HEK293 (cell line): ENCODE results near the gene GART.

Experiments
- CTCF ChIA-PET: fragments of 350-600 bp; formaldehyde crosslinking; extraction: SDS; loops from one replicate; lab custom pipeline; 2021; ENCODE audit warnings: antibody characterized with exemption; lab: Yijun Ruan, JAX
- POLR2A ChIA-PET: fragments of 300-600 bp; formaldehyde crosslinking; extraction: SDS; loops from one replicate; lab custom pipeline; 2020; ENCODE audit warnings: antibody characterized with exemption, inconsistent platforms; lab: Yijun Ruan, JAX
- H3K27ac ChIP-seq: fragments of 200-500 bp; sonication (Bioruptor generic); 2 replicates; pipeline ENCODE4 v1.5.1; 2014; ENCODE audit warnings: low read depth, low read length, control low read depth, inconsistent platforms; ENCODE audit errors: extremely low read depth
- H3K36me3 ChIP-seq, 2 experiments: fragments of 200-500 bp in 1 of 2; sonication (Bioruptor generic) in 1 of 2; 1 replicate in 1 of 2; 2 replicates in 1 of 2; pipeline ENCODE4 v1.5.1; 2014 to 2017; ENCODE audit warnings: inconsistent platforms in 2 of 2, low read length in 2 of 2; ENCODE audit not compliant: control insufficient read depth in 2 of 2, insufficient read depth in 1 of 2
- H3K4me1 ChIP-seq: fragments of 200-500 bp; sonication (Bioruptor generic); 2 replicates; pipeline ENCODE4 v1.5.1; 2014; ENCODE audit warnings: mild to moderate bottlenecking, low read length, inconsistent platforms; ENCODE audit not compliant: control insufficient read depth, insufficient read depth
- H3K4me3 ChIP-seq: 2 replicates; pipeline ENCODE4 v1.5.1; 2011; ENCODE audit warnings: low read depth, mild to moderate bottlenecking, control low read depth, low read length, moderate library complexity
- H3K9me3 ChIP-seq: fragments of 200-500 bp; sonication (Bioruptor generic); 2 replicates; pipeline ENCODE4 v1.5.1; 2014; ENCODE audit warnings: low read depth, low read length, inconsistent platforms; ENCODE audit not compliant: control insufficient read depth, insufficient read depth
- GFI1B ChIP-seq: fragments of 450-650 bp; formaldehyde crosslinking; IDR thresholded peaks from 2 replicates; pipeline ENCODE4 v1.5.1; 2016; ENCODE audit warnings: missing biosample characterization, missing genetic modification characterization
- ZEB2 ChIP-seq: fragments of 450-650 bp; formaldehyde crosslinking; IDR thresholded peaks from 2 replicates; pipeline ENCODE4 v1.5.1; 2016; ENCODE audit warnings: missing biosample characterization, missing genetic modification characterization
- ZNF121 ChIP-seq: fragments of 450-650 bp; formaldehyde crosslinking; IDR thresholded peaks from 2 replicates; pipeline ENCODE4 v1.5.1; 2016; ENCODE audit warnings: missing biosample characterization, missing genetic modification characterization
- ZNF529 ChIP-seq: fragments of 450-650 bp; formaldehyde crosslinking; IDR thresholded peaks from 2 replicates; pipeline ENCODE4 v1.5.1; 2017; ENCODE audit warnings: missing genetic modification characterization, missing biosample characterization; ENCODE audit not compliant: insufficient replicate concordance
- ZNF830 ChIP-seq: fragments of 450-650 bp; IDR thresholded peaks from 2 replicates; pipeline ENCODE4 v1.5.0; 2018; ENCODE audit warnings: missing biosample characterization, missing genetic modification characterization, low read depth, mild to moderate bottlenecking, moderate library complexity
- TF ChIP-seq, protein P1 (sequence below): fragments of 450-650 bp; formaldehyde crosslinking; IDR thresholded peaks from 2 replicates; pipeline ENCODE4 v1.5.1; 2016; ENCODE audit warnings: missing biosample characterization, missing genetic modification characterization, low read depth

GART gene

DNA sequence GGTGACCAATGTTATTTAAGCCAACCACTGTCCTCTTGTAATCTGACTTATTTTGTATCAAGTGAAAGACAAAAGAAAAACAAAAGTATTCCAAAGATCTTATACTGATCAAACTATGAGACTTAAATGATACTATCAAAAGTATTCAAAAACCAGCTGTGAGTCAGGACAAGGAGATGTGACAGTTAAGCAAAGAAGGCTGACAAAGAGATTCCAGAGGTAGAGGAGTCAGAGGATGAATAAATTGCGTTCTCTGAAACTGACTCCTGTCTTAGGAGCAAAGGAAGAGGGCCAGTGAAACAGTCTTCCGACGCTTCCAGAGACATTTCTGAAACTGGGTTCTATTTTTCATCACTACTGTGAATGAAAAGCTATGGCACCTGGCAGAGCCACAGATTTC, 83.1 kb downstream of the GART start:
- Histone ChIP-seq H3K27ac (no peak overlapping the region), H3K4me3 (no peak overlapping the region), H3K9me3 (no peaks in the 10 kb centered on the region)
- POLR2A ChIA-PET, result no interaction called here
- TF ChIP-seq ZNF830 (tag by site-specific recombination), result no peak
- no peak for TF ChIP-seq GFI1B (tag by site-specific recombination)
- TF ChIP-seq, all 188 proteins: peak for 0
- Histone ChIP-seq H3K36me3 (peaks cover 8 to 17% of the 10 kb centered on the region in 2 experiments), H3K4me1 (no peaks in the 10 kb centered on the region)
- CTCF ChIA-PET, result interaction anchor here (0.5 to 0.6 kb wide), 5 partner anchors 9 to 133 kb away, joined by 3 to 7 read pairs (median 3); no protein-coding TSS in a partner anchor

DNA sequence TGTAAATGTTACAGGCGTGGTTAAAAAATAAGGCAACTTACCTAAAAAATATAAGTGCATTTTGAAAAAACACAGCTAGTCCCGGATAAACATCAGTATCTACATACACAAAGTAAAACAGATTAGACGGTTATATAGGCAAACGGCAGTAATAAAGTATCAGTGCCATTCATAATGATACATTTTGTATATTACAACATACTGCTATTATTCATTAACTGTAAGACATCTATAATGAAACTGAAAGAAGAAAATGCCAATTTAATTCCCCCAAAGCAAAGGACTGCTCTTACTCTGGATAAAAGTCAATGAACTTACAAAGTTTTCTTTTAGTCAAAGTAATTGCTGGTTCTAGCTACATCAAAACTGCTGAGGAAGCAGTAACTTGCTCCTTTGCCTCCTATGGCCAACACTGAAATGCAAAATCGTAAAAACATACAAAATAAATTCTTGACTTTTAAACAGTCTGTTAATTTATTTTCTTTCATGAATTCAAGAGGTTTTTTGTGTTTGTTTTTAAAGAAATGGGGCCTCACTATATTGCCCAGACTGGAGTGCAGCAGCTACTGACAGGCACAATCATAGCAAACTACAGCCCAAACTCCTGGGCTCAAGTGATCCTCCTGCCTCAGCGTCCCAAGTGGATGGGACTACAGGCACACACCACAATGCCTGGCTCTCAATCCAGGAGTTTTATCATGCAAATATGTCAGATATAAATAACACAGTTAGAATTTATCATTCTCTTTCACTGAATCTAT, 86.1 kb downstream of the GART start:
- Histone ChIP-seq H3K9me3 (no peaks in the 10 kb centered on the region), H3K36me3 (peaks cover 6 to 11% of the 10 kb centered on the region in 2 experiments), H3K27ac (no peak overlapping the region), H3K4me3 (no peak overlapping the region), H3K4me1 (no peaks in the 10 kb centered on the region; the same call in none of the 2 replicates)
- ChIA-PET CTCF (interaction anchor here (0.5 to 2.6 kb wide), 4 partner anchors 95 to 515 kb away, joined by 3 to 7 read pairs (median 3); no protein-coding TSS in a partner anchor), POLR2A (interaction anchor here (1.2 to 1.3 kb wide), 2 partner anchors 12 to 35 kb away, joined by 3 to 6 read pairs; partner anchors contain the start of gene DNAJC28)
- TF ChIP-seq ZEB2 (tag by site-specific recombination), result no peak
- TF ChIP-seq, protein P1, sequence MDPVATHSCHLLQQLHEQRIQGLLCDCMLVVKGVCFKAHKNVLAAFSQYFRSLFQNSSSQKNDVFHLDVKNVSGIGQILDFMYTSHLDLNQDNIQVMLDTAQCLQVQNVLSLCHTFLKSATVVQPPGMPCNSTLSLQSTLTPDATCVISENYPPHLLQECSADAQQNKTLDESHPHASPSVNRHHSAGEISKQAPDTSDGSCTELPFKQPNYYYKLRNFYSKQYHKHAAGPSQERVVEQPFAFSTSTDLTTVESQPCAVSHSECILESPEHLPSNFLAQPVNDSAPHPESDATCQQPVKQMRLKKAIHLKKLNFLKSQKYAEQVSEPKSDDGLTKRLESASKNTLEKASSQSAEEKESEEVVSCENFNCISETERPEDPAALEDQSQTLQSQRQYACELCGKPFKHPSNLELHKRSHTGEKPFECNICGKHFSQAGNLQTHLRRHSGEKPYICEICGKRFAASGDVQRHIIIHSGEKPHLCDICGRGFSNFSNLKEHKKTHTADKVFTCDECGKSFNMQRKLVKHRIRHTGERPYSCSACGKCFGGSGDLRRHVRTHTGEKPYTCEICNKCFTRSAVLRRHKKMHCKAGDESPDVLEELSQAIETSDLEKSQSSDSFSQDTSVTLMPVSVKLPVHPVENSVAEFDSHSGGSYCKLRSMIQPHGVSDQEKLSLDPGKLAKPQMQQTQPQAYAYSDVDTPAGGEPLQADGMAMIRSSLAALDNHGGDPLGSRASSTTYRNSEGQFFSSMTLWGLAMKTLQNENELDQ (tag by site-specific recombination), result no peak
- TF ChIP-seq ZNF121, result peak; percentile 51; the same call in 1 of the 2 replicates
- TF ChIP-seq ZNF529, result no peak
